ENCODE data around the gene FAM107B.
"Not testable (repeated sequence)": the region's sequence is repeated elsewhere in the genome, so short reads cannot be mapped to it uniquely, and the experiment has no call there.

FAM107B gene

DNA sequence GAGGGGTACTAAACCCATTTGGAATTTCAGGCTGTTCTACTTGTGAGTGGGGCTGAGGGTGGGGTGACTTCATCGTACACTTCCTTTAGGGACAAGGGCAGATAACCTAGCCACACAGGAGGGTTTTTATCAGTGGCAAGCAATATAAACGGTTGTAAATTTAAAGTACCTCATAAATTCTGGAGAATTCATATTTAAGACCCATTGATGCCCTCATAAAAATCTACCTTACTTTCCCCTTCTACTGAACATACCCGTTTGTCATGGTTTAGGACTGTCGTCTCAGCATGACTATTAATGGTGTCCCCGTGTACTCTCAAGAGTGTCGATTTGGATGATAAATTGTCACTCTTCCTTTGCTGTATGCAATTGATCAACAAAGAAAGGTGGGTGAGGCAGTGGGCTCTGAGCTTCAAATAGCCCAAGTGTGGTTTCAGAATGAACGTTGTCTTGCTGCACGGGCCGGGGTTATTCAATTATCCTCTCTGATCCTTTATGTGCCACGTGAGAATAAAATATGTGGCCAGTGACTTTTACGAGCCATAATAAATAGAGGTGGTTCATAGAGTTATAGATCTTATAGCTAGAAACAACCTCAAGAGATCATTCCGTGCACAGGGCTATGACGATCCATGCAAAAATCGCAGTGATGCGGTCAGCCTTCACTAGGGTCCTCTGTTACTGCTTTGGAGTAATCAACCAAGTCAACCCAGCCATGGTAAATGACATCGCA, 82.2 kb downstream of the FAM107B start:
- DNase-seq (ENCODE audit: low read depth) = no peak

DNA sequence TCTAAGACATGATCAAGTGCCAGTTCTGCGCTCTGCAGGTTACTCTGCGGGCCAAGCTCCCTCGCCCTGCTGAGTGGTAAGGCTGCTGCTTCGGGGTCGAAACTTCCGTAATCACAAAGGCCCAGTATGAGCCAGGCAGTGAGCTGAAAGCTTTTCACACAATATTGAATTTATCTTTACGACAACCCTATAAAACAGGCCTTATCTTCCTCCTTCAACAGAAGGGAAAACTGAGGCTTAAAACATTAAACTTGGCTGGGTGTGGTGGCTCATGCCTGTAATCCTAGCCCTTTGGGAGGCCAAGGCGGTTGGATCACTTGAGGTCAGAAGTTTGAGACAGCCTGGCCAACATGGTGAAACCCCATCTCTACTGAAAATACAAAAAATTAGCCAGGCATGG, 83.3 kb downstream of the FAM107B start:
- DNase-seq (ENCODE audit: low read depth) = no peak

DNA sequence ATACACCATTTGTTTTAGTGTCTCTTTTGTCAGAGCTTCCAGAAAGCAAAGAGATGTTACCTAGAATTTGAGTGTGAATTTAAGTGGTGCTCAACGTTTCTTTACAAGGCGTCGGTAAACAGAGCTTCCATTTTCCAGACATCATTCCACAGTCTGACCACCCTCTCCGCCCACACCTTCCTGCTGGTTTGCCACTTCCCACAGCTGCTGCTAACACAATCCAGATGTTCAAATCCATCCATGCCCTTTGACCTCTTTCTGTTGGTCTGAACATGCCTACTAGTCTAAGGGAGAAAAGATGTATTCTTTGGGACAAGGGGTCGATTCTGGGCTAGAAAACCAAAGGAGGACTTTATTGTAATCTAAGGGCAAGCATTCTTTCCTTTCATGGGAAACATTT, 86.1 kb downstream of the FAM107B start:
- DNase-seq (ENCODE audit: low read depth) = no peak

DNA sequence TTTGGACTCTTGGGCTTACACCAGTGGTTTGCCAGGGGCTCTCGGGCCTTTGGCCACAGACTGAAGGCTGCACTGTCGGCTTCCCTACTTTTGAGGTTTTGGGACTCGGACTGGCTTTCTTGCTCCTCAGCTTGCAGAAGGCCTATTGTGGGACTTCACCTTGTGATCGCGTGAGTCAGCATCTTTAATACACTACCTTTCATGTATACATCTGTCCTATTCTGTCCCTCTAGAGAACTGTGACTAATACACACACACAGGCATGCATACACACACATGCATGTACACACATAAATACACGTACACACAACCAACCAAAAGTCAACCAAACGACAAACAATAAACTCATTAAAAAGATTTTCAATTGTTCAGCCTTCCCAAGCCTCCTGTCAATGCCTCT, 86.5 kb downstream of the FAM107B start:
- not testable (repeated sequence) for DNase-seq (ENCODE audit: low read depth)

DNA sequence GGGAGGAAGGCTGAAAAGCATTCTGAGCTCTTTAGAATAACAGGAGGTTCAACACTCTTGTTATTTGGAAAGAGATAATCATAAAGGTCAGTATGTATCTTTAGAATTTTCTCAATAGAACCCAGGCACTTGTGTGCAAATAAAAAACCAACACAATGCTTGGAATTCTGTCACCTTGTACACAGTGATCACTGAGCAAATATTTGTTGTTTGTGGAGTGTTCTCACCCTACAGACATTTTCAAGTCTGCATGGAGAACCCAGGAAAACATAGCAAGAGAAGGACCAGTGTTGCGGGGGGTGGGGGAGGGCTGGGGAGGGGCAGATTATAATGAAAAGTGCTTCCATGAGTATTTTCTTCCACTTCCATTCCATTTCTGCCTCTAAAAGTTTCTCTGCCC, 87.4 kb downstream of the FAM107B start:
- no peak for DNase-seq (ENCODE audit: low read depth)

DNA sequence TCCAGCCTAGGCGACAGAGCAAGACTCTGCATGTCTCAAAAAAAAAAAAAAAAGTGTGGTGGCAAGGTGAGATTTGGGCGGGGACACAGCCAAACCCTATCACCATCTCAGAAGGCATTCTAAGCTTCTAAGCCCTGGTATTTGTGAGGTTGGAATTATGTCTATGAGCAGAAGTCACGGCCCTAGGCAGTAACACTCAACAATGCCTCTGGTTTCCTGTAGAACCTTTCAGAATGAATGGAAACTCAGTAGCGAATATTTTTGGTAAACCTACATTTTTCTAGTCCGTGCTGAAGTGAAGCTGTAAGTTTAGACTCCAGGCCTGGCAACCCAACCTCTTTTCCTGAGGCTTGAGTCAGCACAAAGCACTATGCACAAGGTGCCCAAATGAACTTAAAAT, 88.3 kb downstream of the FAM107B start:
- no peak for DNase-seq (ENCODE audit: low read depth)

DNA sequence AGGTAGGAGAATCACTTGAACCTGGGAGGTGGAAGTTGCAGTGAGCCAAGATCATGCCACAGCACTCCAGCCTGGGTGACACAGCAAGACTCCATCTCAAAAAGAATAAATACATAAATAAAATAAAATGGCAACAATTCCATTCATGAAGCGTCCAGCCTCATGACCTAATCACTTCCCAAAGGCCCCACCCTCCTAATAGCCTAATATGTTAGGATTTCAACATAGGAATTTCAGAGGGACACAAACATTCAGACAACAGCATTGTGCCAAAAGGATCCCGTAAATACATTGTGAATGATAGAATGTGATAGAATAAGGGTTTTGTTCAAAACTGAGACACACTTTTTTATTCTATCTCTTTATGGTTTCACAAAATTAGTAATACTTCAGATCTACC, 90.3 kb downstream of the FAM107B start:
- no peak for DNase-seq (ENCODE audit: low read depth)

DNA sequence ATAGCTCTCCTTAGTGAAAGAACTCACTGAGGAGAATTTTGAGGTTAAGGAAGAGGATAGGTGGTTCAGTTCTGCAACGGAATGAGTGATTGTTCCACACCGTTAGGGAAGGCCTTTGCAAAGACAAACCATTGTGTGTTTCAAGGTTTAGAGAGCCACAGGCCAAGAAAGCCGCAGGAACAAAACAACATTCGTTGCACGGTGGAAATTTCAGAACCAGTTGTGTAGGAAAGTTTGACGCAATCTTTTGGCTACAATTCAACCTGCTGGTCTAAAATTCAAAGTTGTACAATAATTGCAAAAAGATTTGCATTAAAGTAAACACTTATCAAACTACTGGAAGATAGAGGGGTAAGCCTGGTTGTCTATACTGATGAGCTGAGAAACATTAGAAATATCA, 91.4 kb downstream of the FAM107B start:
- no peak for DNase-seq (ENCODE audit: low read depth)

DNA sequence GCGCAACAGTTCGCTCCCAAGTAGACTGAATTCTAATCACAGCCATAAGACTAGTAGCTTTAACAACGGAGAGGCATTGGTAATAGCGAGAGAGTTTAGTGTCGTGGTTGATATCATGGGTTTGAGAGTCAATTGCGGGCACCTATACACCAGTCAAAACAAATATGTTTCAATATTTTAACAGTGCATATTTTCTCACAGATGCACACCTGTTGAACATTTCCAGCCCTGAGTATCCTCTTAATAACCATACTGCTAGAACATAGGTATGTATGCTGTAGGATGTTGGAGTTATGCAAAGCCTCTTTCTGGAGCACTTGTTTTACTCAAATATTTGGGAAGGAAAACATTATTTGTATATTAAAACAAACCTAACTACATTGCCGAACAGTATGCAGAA, 92.9 kb downstream of the FAM107B start:
- no peak for DNase-seq (ENCODE audit: low read depth)

DNA sequence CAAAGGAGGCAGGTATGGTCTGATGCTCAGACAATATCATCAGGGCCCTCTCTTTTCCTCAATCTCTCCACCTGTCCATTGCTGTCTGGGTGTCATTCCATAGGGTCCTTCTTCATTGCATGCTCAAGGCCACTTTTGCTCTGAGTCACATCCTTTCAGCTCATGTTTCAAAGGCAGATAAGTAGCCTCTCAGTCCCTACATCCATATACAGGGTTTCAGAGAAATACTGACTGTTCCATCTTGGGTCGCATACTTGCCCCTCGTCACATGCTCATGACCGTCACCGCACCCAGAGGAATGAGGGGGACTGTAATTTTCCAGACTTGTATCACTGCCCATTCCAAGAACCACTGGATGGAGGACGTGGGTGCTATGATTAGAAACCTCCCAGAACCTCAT, 93.4 kb downstream of the FAM107B start:
- DNase-seq (ENCODE audit: low read depth) = no peak

DNA sequence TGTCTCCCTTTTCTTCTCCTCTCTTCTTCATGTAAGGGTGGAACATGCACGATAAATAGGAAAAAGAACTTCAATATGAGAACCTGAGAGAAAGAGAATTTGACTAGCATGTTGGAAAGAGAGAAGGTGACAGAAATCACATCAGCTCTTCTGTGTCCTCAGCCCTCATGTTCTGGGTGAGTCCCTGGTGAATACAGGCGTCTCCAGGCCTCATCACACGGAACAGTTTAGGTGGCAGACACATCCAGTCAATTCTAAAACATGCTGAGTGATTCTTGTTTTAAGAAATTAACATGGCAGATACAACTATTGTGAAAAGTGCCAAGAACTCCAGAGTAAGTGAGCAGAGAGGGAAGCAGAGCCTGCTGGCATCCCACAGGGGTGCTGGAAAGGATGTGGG, 96.1 kb downstream of the FAM107B start:
- DNase-seq (ENCODE audit: low read depth) = no peak

DNA sequence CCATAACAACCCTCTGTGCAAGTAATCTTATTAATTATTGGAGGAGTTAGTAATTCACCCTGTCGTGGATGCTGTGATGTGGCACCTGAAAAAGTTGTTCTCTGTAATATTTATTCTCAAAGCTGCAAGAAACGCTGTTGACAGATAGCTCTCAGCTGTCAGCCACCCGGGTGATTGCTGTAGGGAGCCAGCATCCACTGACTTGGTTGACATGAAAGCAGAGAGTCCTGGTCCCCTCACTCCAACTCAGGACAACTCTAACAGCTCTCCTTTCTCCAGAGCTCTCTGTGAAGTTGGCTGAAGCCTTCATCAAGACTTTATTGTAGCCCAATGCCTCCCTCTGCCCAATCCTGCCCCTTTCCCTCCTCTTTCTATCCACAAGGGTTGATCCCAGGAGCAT, 98.0 kb downstream of the FAM107B start:
- DNase-seq (ENCODE audit: low read depth) = no peak

DNA sequence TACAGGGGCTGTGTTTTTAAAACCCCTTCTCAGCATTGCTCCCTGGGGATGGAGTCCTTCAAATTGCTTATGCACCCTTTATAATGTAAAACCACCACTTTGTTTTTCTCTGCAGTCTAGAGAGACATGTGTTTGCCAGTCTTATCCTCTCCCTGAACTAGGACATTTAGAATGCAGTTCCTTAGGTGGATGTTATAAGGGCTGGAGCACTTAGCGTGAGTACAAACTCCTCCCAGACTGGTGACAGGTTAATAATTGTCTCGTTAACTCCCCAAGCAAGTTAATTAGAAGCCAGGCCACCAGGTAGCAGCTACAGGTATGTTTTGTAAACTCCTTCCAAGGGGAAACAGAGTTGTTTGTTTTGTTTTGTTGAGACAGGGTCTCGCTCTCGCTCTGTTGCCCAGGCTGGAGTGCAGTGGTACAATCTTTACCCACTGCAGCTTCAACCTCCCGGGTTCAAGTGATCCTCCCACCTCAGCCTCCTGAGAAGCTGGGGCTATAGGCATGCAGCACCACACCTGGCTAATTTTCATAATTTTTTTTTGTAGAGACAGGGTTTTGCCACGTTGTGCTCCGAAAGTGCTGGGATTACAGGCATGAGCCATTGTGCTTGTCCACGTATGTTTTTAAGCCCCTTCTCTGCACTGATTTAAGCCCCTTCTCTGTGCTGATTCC, 100.2 kb downstream of the FAM107B start:
- no peak for DNase-seq (ENCODE audit: low read depth)

DNA sequence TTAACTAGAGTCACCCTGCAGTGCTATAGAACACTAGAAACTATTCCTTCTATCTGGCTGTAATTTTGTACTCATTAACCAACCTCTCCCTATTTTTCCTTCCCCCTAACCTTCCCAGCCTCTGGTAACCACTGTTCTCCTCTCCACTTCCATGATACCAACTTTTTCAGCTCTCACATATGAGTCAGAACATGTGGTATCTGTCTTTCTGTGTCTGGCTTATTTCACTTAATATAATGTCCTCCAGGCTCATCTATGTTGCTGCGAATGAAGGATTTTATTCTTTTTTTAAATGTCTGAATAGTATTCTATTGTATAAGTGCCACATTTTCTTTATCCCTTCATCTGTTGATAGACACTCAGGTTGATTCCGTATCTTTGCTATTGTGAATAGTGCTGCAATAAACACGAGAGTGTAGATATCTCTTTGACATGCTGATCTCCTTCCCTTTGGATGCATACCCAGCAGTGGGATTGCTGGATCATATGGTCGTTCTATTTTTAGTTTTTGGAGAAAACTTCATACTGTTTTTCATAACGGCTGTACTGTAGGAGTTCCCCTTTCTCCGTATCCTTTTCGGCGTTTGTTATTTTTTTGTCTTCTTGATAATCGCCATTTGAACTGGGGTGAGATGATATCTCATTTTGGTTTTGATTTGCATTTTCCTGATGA, 101.4 kb downstream of the FAM107B start:
- no peak for DNase-seq (ENCODE audit: low read depth)

DNA sequence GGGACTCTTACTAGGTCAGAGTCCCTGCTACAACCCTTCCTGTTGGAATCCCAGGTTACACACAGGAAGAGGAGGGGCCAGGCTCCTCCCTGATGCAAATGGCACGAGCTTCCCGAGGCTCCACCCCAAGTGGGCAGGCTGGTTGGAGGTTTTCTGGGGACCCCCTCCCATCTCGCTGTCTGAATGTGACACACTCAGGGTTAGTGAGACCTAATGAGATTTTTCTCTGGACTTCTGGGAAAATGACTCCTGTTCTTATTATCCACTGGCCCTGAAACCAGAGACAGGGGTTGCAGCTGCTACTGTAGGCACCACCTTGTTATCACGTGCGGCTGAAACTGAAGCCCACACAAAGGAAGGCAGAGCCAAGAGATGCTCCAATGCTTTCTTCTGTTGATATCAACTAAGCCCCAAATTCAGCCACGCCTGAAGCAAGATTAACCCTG, 103.3 kb downstream of the FAM107B start:
- no peak for DNase-seq (ENCODE audit: low read depth)

DNA sequence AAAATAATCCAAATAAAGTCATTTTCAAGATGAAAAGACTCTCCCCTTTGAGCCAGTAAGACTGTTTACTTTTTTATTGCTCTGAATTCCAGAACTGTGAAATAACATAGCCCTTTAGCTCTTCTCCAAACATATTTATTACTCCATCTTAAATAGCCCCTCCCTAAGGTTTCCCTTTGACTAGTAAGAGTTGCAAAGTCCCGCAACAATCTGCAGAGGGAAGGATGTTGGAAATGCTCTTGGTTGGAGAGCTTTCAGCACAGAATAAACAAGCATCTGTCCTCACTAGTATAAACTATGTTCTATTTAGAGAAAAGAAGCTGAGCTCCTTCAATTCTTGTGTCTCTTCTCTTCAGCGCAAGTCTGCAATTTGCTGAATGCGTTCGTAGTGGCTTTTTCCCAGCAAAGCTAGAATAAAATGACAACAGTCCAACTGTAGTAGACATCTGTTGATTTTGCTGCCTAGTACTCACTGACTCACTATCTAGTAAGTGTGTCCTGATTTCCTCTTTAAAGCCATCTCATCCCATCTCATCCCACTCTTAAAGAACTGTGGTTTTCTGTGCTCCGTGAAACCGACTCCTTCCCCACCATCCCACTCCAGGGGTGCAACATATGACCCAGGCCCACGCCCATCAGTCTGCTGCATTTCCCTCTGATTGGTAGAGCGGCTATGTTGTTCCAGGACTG, 104.0 kb downstream of the FAM107B start:
- no peak for DNase-seq (ENCODE audit: low read depth)

DNA sequence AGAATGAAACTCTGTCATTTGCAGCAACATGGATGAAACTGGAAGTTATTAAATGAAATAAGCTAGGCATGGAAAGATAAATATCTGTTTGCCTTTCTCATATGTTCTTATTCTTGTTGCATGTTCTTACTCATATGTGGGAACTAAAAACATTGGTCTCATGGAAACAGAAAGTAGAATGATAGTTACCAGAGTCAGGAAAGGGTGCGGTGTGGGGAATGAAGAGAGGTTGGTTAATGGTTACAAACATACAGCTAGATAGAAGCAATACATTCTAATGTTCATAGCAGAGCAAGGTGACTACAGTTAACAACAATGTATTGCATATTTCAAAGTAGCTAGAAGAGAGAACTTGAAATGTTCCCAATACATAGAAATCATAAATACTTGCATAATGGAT, 105.1 kb downstream of the FAM107B start:
- no peak for DNase-seq (ENCODE audit: low read depth)

DNA sequence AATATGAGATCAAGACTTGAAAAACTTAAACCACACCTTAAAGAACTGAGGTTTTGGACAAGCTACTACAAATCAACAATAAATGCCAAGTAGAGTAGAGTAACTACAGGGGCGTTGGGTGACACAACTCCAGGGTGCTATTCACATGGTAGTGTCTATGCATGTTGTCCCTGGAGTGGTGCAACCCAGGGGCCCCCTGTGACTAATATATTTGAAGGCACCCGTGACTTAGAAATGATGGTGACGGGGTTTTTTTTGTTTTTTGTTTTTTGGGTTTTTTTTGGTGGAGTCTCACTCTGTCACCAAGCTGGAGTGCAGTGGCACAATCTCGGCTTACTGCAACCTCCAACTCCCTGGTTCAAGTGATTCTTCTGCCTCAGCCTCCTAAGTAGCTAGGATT, 106.9 kb downstream of the FAM107B start:
- no peak for DNase-seq (ENCODE audit: low read depth)

DNA sequence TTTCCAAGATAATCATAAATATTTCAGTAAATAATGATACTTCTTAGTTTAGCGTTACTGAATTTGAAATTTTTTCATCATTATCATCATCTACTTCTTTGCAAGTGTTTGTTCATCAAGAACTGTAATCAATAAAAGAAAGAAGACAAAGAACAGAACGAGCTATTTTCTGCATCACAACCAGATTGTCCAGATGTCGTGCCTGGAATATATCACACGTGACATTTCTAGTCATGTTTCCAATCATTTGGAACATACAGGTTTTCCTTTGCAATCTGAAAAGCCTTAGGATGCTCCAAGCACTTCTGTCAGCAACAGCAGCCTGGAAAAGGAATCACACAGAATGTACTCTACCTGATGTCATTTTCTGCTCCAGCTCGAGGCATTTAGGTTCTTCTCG, 107.4 kb downstream of the FAM107B start:
- DNase-seq (ENCODE audit: low read depth) = no peak

DNA sequence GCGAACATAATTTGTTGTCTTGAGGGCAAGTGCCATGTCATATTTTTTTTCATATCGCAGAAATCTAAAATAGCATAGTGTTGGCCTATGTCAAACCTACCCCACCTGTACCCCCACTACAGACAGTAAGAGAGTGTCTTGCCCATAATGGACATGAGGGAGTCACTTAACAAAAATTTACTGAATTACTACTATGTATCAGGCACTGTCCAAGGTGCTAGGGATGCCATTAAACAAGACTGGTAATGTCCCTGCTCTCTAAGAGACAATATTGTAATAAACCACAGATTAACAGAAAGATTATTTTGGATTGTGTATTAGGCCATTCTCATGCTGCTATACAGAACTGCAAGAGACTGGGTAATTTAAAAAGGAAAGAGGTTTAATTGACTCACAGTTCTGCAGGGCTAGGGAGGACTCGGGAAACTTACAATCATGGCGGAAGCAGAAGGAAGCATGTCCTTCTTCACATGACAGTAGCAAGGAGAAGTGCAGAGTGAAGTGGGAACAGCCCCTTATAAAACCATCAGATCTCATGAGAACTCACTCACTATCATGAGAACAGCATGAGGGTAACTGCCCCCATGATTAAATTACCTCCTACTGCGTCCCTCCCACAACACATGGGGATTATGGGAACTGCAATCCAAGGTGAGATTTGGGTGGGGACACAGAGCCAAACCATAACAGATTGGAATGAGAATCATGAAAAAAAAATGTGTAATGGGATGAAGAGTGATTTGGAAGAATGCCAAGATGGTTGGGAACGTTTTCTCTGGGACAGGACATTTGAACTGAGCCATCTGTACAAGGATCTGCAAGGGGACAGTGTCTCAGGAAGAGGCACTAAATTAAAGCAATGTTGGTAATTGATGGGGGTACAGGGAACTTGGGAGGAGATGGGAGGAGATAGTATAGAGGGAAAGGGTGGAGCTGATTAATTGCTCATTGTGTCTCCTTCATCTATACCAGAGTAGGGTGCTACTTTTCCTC, 108.5 kb downstream of the FAM107B start:
- DNase-seq (ENCODE audit: low read depth) = no peak

DNA sequence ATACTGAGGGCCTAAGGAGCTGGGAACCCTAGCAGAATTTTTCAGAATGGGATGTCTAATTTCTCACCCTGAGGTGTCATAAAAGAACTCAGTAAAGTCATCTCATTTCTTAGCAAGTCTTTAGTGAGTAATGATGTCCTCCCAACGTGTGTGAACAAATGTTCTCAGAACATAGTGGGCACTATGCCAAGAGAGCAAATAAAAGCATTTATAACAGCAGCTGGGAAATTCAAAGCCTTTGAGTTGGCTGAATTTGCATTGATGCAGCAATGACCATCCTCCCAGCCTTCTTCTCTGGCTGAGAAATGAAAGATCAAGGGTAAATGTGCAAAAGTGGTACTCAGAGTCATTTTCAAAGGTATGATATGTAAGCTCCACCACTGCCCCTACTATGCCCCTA, 109.4 kb downstream of the FAM107B start:
- DNase-seq (ENCODE audit: low read depth) = no peak

DNA sequence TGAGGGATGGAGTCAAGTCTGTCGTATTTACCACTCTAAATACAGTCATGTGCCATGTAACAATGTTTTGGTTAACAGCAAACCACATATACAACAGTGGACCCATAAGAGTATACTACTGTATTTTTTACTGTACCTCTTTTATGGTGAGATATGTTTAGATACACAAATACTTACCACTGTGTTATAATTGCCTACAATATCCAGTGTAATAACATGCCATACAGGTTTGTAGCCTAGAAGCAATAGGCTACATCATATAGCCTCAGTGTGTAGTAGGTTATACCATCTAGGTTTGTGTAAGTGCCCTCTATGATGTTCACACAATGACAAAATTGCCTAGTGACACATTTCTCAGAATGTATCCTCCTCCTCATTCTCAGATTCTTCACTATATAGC, 110.4 kb downstream of the FAM107B start:
- DNase-seq (ENCODE audit: low read depth) = no peak

Measured in stimulated activated CD8-positive, alpha-beta memory T cell treated with anti-CD3 and anti-CD28 coated beads, Interleukin-15, amount 100 ng/mL, for 1 hour (primary cell).